SK-N-SH treated with all-trans-retinoic acid at 6 μM for 48 hours (cell line): ENCODE data around the gene RASD2.

Experiments used
- ATAC-seq: fragments of 200-7000 bp; cut with Tn5 transposase; 3 replicates; pipeline ENCODE4 v1.9.1; 2020; ENCODE audit warnings: mild to moderate bottlenecking, moderate library complexity
- ARNTL ChIP-seq: fragments of 450-650 bp; formaldehyde crosslinking; IDR thresholded peaks from 2 replicates; pipeline ENCODE4 v1.5.0; 2020; ENCODE audit warnings: low read depth, mild to moderate bottlenecking, moderate library complexity, borderline replicate concordance
- BACH2 ChIP-seq: fragments of 250-450 bp; sonication (Bioruptor Pico); IDR thresholded peaks from 2 replicates; pipeline ENCODE4 v1.9.0; 2021; ENCODE audit warnings: mild to moderate bottlenecking, borderline replicate concordance
- CSDC2 ChIP-seq: fragments of 250-450 bp; sonication (Bioruptor Pico); IDR thresholded peaks from 2 replicates; pipeline ENCODE4 v1.5.0; 2020; ENCODE audit warnings: mild to moderate bottlenecking, moderate library complexity
- CSRNP3 ChIP-seq: fragments of 250-450 bp; sonication (Bioruptor Pico); IDR thresholded peaks from 2 replicates; pipeline ENCODE4 v1.5.1; 2021; ENCODE audit warnings: mild to moderate bottlenecking, moderate library complexity
- ESRRG ChIP-seq: fragments of 250-450 bp; sonication (Bioruptor Pico); IDR thresholded peaks from 2 replicates; pipeline ENCODE4 v1.6.1; 2021; ENCODE audit warnings: mild to moderate bottlenecking
- GLIS3 ChIP-seq: fragments of 250-450 bp; sonication (Bioruptor Pico); IDR thresholded peaks from 2 replicates; pipeline ENCODE4 v1.5.0; 2020; ENCODE audit warnings: mild to moderate bottlenecking, moderate library complexity
- ISL1 ChIP-seq: fragments of 250-450 bp; sonication (Bioruptor Pico); IDR thresholded peaks from 2 replicates; pipeline ENCODE4 v2.1.2; 2022; ENCODE audit warnings: mild to moderate bottlenecking, moderate library complexity
- OSR1 ChIP-seq: fragments of 250-450 bp; sonication (Bioruptor Pico); IDR thresholded peaks from 2 replicates; pipeline ENCODE4 v1.8.0; 2022; ENCODE audit warnings: moderate library complexity, mild to moderate bottlenecking, inconsistent platforms
- PATZ1 ChIP-seq: fragments of 250-450 bp; sonication (Bioruptor Pico); IDR thresholded peaks from 2 replicates; pipeline ENCODE4 v1.8.0; 2020; ENCODE audit warnings: mild to moderate bottlenecking, moderate library complexity, borderline replicate concordance
- PPARA ChIP-seq: fragments of 250-450 bp; sonication (Bioruptor Pico); IDR thresholded peaks from 2 replicates; pipeline ENCODE4 v1.5.0; 2020; ENCODE audit warnings: mild to moderate bottlenecking, borderline replicate concordance
- RARB ChIP-seq: fragments of 250-450 bp; sonication (Bioruptor Pico); IDR thresholded peaks from 2 replicates; pipeline ENCODE4 v1.8.0; 2021; ENCODE audit warnings: mild to moderate bottlenecking, moderate library complexity
- SNAI2 ChIP-seq: fragments of 250-450 bp; sonication (Bioruptor Pico); IDR thresholded peaks from 2 replicates; pipeline ENCODE4 v1.5.0; 2020; ENCODE audit warnings: mild to moderate bottlenecking, moderate library complexity
- TCF4 ChIP-seq: fragments of 250-450 bp; sonication (Bioruptor Pico); IDR thresholded peaks from 2 replicates; pipeline ENCODE4 v1.8.0; 2021; ENCODE audit warnings: mild to moderate bottlenecking, moderate library complexity, borderline replicate concordance
- TOX ChIP-seq: fragments of 250-450 bp; sonication (Bioruptor Pico); IDR thresholded peaks from 2 replicates; pipeline ENCODE4 v1.8.0; 2021; ENCODE audit warnings: mild to moderate bottlenecking, moderate library complexity, borderline replicate concordance
- ZC3H10 ChIP-seq: fragments of 250-450 bp; sonication (Bioruptor Pico); IDR thresholded peaks from 2 replicates; pipeline ENCODE4 v1.5.1; 2021; ENCODE audit warnings: mild to moderate bottlenecking, moderate library complexity
- ZFP3 ChIP-seq: fragments of 250-450 bp; sonication (Bioruptor Pico); IDR thresholded peaks from 2 replicates; pipeline ENCODE4 v1.5.0; 2020; ENCODE audit warnings: mild to moderate bottlenecking, moderate library complexity
- ZFP30 ChIP-seq: fragments of 450-650 bp; formaldehyde crosslinking; IDR thresholded peaks from 2 replicates; pipeline ENCODE4 v1.5.0; 2022; ENCODE audit warnings: mild to moderate bottlenecking, moderate library complexity
- ZNF70 ChIP-seq: fragments of 450-650 bp; formaldehyde crosslinking; IDR thresholded peaks from 2 replicates; pipeline ENCODE4 v1.5.0; 2020; ENCODE audit warnings: mild to moderate bottlenecking, moderate library complexity
- ZNF8 ChIP-seq: fragments of 450-650 bp; formaldehyde crosslinking; IDR thresholded peaks from 2 replicates; pipeline ENCODE4 v1.5.0; 2020; ENCODE audit warnings: mild to moderate bottlenecking, moderate library complexity
- TF ChIP-seq, protein P1 (sequence below): fragments of 250-450 bp; sonication (Bioruptor Pico); IDR thresholded peaks from 2 replicates; pipeline ENCODE4 v1.5.0; 2020; ENCODE audit warnings: mild to moderate bottlenecking, moderate library complexity
- TF ChIP-seq, protein P2 (sequence below): fragments of 250-450 bp; sonication (Bioruptor Pico); IDR thresholded peaks from 2 replicates; pipeline ENCODE4 v1.8.0; 2021; ENCODE audit warnings: low read depth, mild to moderate bottlenecking, moderate library complexity, borderline replicate concordance

The RASD2 gene

GRCh38 chr22:35560366-35560765 lies 19.7 kb downstream of the RASD2 start:
- TF ChIP-seq CSDC2 (CRISPR knock-in tag), result no peak
- no peak for TF ChIP-seq GLIS3 (CRISPR knock-in tag)
- no peak for TF ChIP-seq PPARA (CRISPR knock-in tag)
- no peak for TF ChIP-seq ZFP3 (CRISPR knock-in tag)
- no peak for TF ChIP-seq TOX (CRISPR knock-in tag)
- no peak for TF ChIP-seq CSRNP3
- no peak for TF ChIP-seq TCF4
- no peak for TF ChIP-seq ARNTL
- TF ChIP-seq ISL1 (CRISPR knock-in tag), result no peak
- TF ChIP-seq PATZ1 (CRISPR knock-in tag), result no peak
- peak; percentile 41; the same call in 2 of the 3 replicates for ATAC-seq

DNA sequence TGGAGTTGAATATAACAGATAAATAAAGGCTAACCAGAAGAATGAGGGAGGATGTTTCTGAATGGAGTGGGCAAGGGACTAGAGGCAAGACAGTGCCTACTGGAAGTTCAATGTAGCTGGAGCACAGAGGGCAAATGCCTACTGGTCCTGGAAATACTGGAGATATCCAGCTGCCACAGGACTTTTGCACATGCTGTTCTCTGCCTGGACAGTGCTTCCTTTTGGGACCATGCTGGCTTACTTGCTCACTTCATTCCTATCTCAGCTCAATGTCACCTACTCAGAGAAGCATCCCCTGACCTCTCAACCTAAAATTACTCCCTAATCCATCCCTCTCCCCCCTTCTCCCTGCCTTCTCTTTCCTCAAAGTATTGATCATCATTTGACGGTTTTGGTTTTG lies 20.2 kb downstream of the RASD2 start:
- no peak for ATAC-seq
- TF ChIP-seq SNAI2 (CRISPR knock-in tag), result no peak
- TF ChIP-seq BACH2 (CRISPR knock-in tag), result no peak
- no peak for TF ChIP-seq TOX (CRISPR knock-in tag)
- TF ChIP-seq GLIS3 (CRISPR knock-in tag), result no peak
- no peak for TF ChIP-seq ZC3H10 (CRISPR knock-in tag)
- TF ChIP-seq TCF4, result no peak
- TF ChIP-seq ZFP30 (CRISPR knock-in tag), result no peak
- no peak for TF ChIP-seq CSDC2 (CRISPR knock-in tag)
- no peak for TF ChIP-seq ZNF8 (CRISPR knock-in tag)
- TF ChIP-seq ISL1 (CRISPR knock-in tag), result no peak
- TF ChIP-seq OSR1 (CRISPR knock-in tag), result no peak
- TF ChIP-seq ZNF70 (CRISPR knock-in tag), result no peak
- TF ChIP-seq, protein P1, sequence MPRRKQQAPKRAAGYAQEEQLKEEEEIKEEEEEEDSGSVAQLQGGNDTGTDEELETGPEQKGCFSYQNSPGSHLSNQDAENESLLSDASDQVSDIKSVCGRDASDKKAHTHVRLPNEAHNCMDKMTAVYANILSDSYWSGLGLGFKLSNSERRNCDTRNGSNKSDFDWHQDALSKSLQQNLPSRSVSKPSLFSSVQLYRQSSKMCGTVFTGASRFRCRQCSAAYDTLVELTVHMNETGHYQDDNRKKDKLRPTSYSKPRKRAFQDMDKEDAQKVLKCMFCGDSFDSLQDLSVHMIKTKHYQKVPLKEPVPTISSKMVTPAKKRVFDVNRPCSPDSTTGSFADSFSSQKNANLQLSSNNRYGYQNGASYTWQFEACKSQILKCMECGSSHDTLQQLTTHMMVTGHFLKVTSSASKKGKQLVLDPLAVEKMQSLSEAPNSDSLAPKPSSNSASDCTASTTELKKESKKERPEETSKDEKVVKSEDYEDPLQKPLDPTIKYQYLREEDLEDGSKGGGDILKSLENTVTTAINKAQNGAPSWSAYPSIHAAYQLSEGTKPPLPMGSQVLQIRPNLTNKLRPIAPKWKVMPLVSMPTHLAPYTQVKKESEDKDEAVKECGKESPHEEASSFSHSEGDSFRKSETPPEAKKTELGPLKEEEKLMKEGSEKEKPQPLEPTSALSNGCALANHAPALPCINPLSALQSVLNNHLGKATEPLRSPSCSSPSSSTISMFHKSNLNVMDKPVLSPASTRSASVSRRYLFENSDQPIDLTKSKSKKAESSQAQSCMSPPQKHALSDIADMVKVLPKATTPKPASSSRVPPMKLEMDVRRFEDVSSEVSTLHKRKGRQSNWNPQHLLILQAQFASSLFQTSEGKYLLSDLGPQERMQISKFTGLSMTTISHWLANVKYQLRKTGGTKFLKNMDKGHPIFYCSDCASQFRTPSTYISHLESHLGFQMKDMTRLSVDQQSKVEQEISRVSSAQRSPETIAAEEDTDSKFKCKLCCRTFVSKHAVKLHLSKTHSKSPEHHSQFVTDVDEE (CRISPR knock-in tag), result no peak

GRCh38 chr22:35561796-35562526 lies 21.3 kb downstream of the RASD2 start:
- peak; percentile 93 for ATAC-seq
- TF ChIP-seq, protein P2, sequence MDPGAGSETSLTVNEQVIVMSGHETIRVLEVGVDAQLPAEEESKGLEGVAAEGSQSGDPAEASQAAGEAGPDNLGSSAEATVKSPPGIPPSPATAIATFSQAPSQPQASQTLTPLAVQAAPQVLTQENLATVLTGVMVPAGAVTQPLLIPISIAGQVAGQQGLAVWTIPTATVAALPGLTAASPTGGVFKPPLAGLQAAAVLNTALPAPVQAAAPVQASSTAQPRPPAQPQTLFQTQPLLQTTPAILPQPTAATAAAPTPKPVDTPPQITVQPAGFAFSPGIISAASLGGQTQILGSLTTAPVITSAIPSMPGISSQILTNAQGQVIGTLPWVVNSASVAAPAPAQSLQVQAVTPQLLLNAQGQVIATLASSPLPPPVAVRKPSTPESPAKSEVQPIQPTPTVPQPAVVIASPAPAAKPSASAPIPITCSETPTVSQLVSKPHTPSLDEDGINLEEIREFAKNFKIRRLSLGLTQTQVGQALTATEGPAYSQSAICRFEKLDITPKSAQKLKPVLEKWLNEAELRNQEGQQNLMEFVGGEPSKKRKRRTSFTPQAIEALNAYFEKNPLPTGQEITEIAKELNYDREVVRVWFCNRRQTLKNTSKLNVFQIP (CRISPR knock-in tag), result no peak
- no peak for TF ChIP-seq ESRRG (CRISPR knock-in tag)
- no peak for TF ChIP-seq ARNTL
- no peak for TF ChIP-seq OSR1 (CRISPR knock-in tag)
- no peak for TF ChIP-seq ISL1 (CRISPR knock-in tag)
- TF ChIP-seq SNAI2 (CRISPR knock-in tag), result no peak
- TF ChIP-seq ZFP3 (CRISPR knock-in tag), result no peak
- TF ChIP-seq TCF4, result no peak
- no peak for TF ChIP-seq ZC3H10 (CRISPR knock-in tag)
- no peak for TF ChIP-seq CSDC2 (CRISPR knock-in tag)
- no peak for TF ChIP-seq RARB (CRISPR knock-in tag)
- no peak for TF ChIP-seq ZFP30 (CRISPR knock-in tag)
- TF ChIP-seq, protein P1 (CRISPR knock-in tag), result no peak
- no peak for TF ChIP-seq CSRNP3
- no peak for TF ChIP-seq BACH2 (CRISPR knock-in tag)
- no peak for TF ChIP-seq ZNF8 (CRISPR knock-in tag)
- no peak for TF ChIP-seq GLIS3 (CRISPR knock-in tag)
- TF ChIP-seq, all 23 proteins: peak for 0
